MM.1S (cell line): ENCODE measurements around the gene ASMTL.

ENCODE experiments used
- CTCF ChIP-seq: fragments of 300-600 bp; sonication (generic); IDR thresholded peaks from 2 replicates; pipeline ENCODE4 v1.5.1; 2016; ENCODE audit warnings: antibody characterized with exemption, low read length, mixed read lengths
- EZH2 ChIP-seq: fragments of 300-600 bp; sonication (generic); optimal IDR thresholded peaks from 2 replicates; pipeline ENCODE3; 2017; ENCODE audit warnings: low read depth, mild to moderate bottlenecking, antibody characterized with exemption, low read length, mixed read lengths
- EZH2phosphoT487 ChIP-seq: fragments of 300-600 bp; sonication (generic); IDR thresholded peaks from 2 replicates; pipeline ENCODE4 v1.6.1; 2018; ENCODE audit warnings: antibody characterized with exemption, low read length

- TF ChIP-seq EZH2 (no peak), CTCF (no peak), EZH2phosphoT487 (no peak)
Measured at GRCh38 chrX:1452516-1453394, at the start of gene ASMTL.
